ENCODE results near the gene TIMM22. TPM values are rescaled to one million over a fixed set of nuclear protein-coding genes. Genes with fewer than 3 reads are reported as not detected.
A peak's percentile ranks its signal among the peaks of the same experiment; 100 is the strongest.

TIMM22 gene
- total and polyA plus RNA-seq, 2 of the 4 experiments (the other 2 are of a cell fraction), result 12.7 to 12.9 TPM

DNA sequence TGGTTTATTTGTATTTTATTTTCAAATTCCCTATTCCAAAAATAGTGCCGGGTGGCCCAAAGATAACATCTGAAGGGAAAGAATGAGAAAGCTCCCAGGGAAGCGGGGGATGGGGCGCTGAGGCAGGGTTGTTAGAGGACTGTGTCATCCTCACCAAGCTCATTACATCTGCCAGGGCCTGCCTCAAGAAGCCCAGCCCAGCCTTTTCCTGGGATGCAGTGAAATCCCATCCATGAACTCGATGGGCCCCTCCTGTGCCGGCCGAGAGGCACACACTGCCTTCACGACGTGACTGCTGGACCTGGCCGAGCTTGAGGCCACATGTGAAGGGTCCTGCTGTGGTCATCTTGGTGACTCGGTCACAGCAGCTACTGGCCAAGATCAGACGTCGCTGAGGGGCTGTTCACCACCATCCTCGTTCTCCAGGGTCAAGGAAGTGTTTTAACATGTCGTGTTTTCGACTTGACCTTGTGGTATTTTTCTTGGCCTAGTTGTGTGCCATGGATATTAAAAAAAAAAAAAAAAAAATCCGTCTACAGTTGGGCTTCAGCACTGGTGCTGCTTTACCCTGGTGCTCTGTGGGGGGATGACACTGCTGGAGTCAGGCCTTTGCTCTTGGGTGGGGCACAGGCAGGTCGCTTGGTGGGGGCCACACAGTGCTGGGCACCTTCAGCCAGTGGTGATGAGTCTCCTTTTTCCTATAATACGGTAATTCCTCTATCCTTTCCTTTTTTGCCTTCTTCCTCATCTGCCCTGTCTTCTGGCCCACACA is 4.9 kb downstream of the TIMM22 start:
- ATAC-seq (ENCODE audit: low read depth) (peak; percentile 12), DNase-seq (peak; percentile 75)
- Histone ChIP-seq H2BK20ac (ENCODE audit: low read depth, low read length) (peak overlapping the region; percentile 87), H3K27me3 (ENCODE audit: control insufficient read depth, insufficient read depth, low read length) (no peaks in the 10 kb centered on the region), H2AFZ (replicated peaks; ENCODE audit: low read length, poor library complexity) (peak overlapping the region; percentile 52), H3K4me2 (ENCODE audit: low read depth, low read length) (peak overlapping the region; percentile 15), H2BK120ac (ENCODE audit: low read depth, low read length) (peak overlapping the region; percentile 95), H3K56ac (ENCODE audit: extremely low read depth, insufficient read depth, low read length) (peak overlapping the region; percentile 41; the same call in 1 of the 2 replicates), H3K9me3 (ENCODE audit: control insufficient read depth, insufficient read depth, low read length) (no peaks in the 10 kb centered on the region), H2AK5ac (ENCODE audit: low read depth, low read length) (peak overlapping the region; percentile 98), H2BK5ac (ENCODE audit: low read depth, low read length, poor library complexity, severe bottlenecking) (peak overlapping the region; percentile 96), H3K79me1 (ENCODE audit: low read depth in 1 of 2, low read length in 2 of 2) (peaks cover 28 to 72% of the 10 kb centered on the region in 2 experiments), H3K23ac (ENCODE audit: low read depth, low read length) (peak overlapping the region; percentile 96; the same call in 1 of the 2 replicates), H3K27ac (ENCODE audit: insufficient read depth, low read length) (peak overlapping the region; percentile 95), H4K20me1 (ENCODE audit: insufficient read depth, low read length) (peaks cover 68% of the 10 kb centered on the region), H3K9ac (ENCODE audit: low read depth, low read length) (peak overlapping the region; percentile 47), H4K5ac (ENCODE audit: low read depth, low read length) (peak overlapping the region; percentile 83), H3K36me3 (ENCODE audit: control insufficient read depth, insufficient read depth, low read length) (peaks cover 46% of the 10 kb centered on the region), H2AK9ac (replicated peaks; ENCODE audit: low read depth, low read length, poor library complexity) (peak overlapping the region; percentile 82), H3K18ac (ENCODE audit: low read depth, low read length) (peak overlapping the region; percentile 87), H4K91ac (ENCODE audit: insufficient read depth, low read depth, low read length) (peak overlapping the region; percentile 83), H3K4me1 (ENCODE audit: control insufficient read depth, insufficient read depth, low read length) (peaks cover 50% of the 10 kb centered on the region), H4K8ac (ENCODE audit: low read depth in 2 of 2, low read length in 2 of 2) (peak overlapping the region; percentile 7 to 95; a peak in 3 of 4 replicates), H3K4me3 (ENCODE audit: insufficient read depth, low read depth, low read length) (no peak overlapping the region), H3K14ac (replicated peaks; ENCODE audit: low read depth, low read length) (peak overlapping the region; percentile 93), H3K9me1 (ENCODE audit: insufficient read depth, low read length) (peaks cover 30% of the 10 kb centered on the region), H3K4ac (ENCODE audit: low read depth, low read length) (peak overlapping the region; percentile 97), H2BK15ac (ENCODE audit: low read depth, low read length) (peak overlapping the region; percentile 91; the same call in 2 of the 3 replicates)
- BruUV-seq (replicated peaks), result no TSS peak
- ChIA-PET POLR2A (ENCODE audit: unreplicated experiment) (no interaction called here), CTCF (interaction anchor here (1.5 to 3.2 kb wide), 2 partner anchors 27 to 54 kb away, joined by 3 to 25 read pairs; no protein-coding TSS in a partner anchor)
- in situ Hi-C loops (cut with MboI; ENCODE audit: low sequenced_read_pairs) (no loop called here), intact Hi-C loops (cut with micrococcal nuclease) (loop anchor here (1.0 kb wide), 1 partner anchor 54 kb away; no protein-coding TSS in a partner anchor), dilution Hi-C loops (cut with HindIII; ENCODE audit: low sequenced_read_pairs, unreplicated experiment) (no loop called here)
- TF ChIP-seq, protein P1, sequence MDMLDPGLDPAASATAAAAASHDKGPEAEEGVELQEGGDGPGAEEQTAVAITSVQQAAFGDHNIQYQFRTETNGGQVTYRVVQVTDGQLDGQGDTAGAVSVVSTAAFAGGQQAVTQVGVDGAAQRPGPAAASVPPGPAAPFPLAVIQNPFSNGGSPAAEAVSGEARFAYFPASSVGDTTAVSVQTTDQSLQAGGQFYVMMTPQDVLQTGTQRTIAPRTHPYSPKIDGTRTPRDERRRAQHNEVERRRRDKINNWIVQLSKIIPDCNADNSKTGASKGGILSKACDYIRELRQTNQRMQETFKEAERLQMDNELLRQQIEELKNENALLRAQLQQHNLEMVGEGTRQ (IDR thresholded peaks at IDR 0.05; ENCODE audit: low read depth, low read length), result no peak
- TF ChIP-seq RCOR1 (IDR thresholded peaks at IDR 0.05; ENCODE audit: insufficient replicate concordance, low read length) (peak; percentile 17), NFE2L2 (IDR thresholded peaks at IDR 0.05; ENCODE audit: low read depth, low read length) (no peak), FOS (IDR thresholded peaks at IDR 0.05; ENCODE audit: low read depth, low read length) (no peak), RAD21 (IDR thresholded peaks at IDR 0.05; ENCODE audit: low read length) (no peak)
- 44% methylated on average over 6 of the region's 18 CpGs; no CpG with 5 or more reads in 1 of the 2 experiments for whole genome bisulfite sequencing, 2 experiments (ENCODE audit: extremely low coverage in 2 of 2, insufficient read length in 1 of 2)
